ENCODE data around the gene COPS6. TPM values are rescaled to one million over a fixed set of nuclear protein-coding genes. Genes with fewer than 3 reads are reported as not detected.

The COPS6 gene
- polyA plus RNA-seq, 1 donor (not counting 4 experiments of a cell fraction or from before 2014, with no cell fraction given), result 171 TPM

DNA sequence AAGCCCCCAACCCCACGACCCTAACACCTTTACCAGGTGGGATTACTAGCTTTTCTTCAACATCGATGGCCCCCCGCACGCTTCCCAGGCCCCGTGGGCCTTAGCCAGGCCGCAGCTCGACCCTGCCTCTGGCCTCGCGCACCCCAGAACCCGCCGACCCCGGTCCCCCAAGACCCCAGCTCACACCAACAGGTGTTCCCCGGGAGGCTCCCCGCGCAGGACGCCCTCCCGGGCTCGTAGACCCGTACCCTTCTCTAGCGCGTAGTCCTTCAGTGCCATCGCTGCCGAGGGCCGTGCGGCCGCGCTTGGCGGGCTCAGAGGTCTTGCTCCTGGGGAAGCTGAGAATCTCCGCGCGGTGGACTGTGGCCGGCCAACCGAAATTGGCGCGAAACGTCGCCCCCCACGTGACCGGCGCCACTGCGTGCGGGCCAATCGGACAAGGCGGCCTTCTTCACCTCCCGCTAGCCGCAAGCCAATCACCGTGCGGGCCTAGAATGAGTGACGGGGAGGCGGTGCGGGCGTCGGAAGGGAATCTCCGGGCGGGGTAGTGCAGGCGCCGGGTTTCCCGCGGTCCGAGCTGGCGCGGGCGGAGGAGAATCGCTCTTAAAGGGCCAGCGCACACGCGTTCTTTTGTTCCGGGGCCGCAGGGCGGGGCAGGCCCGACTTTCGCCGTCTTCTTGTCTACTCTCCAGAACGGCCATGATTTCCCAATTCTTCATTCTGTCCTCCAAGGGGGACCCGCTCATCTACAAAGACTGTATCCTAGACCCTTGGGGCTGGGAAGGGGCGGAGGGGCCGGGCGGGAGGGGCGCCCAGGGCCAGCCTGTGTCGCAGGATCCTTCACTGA lies 12.5 kb downstream of the COPS6 start, which contains the start of the genes AP4M1 and MCM7:
AP4M1 (plus strand) TSS at position 628 of the 847 bp plus-strand sequence; CDS start at position 700, 72 bp downstream.
MCM7 (minus strand) TSS at position 382 of the 847 bp plus-strand sequence; CDS start at position 279, 103 bp downstream.
- H2AFZ ChIP-seq (ENCODE audit: control insufficient read depth, low read length), result peak within 1 kb of the TSS; percentile 72
- peak within 1 kb of the TSS; percentile 87 for H3K27ac ChIP-seq (ENCODE audit: control insufficient read depth, insufficient read depth, low read length)
- peak within 1 kb of the TSS; percentile 90 for H3K9ac ChIP-seq (ENCODE audit: control insufficient read depth, extremely low read depth, insufficient read depth, low read length)
- peak within 1 kb of the TSS; percentile 70 to 78 (median 75) for H3K4me3 ChIP-seq (ENCODE audit: control insufficient read depth in 2 of 3, extremely low read depth in 1 of 3, insufficient read depth in 2 of 3, low read depth in 1 of 3, low read length in 3 of 3)
- no peaks in the 10 kb centered on the region for H3K27me3 ChIP-seq (ENCODE audit: control insufficient read depth, extremely low read depth, insufficient read depth, low read length)
- TF ChIP-seq, protein P1, sequence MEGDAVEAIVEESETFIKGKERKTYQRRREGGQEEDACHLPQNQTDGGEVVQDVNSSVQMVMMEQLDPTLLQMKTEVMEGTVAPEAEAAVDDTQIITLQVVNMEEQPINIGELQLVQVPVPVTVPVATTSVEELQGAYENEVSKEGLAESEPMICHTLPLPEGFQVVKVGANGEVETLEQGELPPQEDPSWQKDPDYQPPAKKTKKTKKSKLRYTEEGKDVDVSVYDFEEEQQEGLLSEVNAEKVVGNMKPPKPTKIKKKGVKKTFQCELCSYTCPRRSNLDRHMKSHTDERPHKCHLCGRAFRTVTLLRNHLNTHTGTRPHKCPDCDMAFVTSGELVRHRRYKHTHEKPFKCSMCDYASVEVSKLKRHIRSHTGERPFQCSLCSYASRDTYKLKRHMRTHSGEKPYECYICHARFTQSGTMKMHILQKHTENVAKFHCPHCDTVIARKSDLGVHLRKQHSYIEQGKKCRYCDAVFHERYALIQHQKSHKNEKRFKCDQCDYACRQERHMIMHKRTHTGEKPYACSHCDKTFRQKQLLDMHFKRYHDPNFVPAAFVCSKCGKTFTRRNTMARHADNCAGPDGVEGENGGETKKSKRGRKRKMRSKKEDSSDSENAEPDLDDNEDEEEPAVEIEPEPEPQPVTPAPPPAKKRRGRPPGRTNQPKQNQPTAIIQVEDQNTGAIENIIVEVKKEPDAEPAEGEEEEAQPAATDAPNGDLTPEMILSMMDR (optimal IDR thresholded peaks at IDR 0.05 in 1 of 3, IDR thresholded peaks at IDR 0.05 in 1 of 3, conservative IDR thresholded peaks at IDR 0.05 in 1 of 3; ENCODE audit: extremely low read depth in 1 of 3, insufficient read depth in 2 of 3, low read length in 3 of 3), result no peak
- no peak for TF ChIP-seq EZH2 (IDR thresholded peaks at IDR 0.05; ENCODE audit: low read length)
- peaks cover 6% of the 10 kb centered on the region for H4K20me1 ChIP-seq (ENCODE audit: control insufficient read depth, extremely low read depth, insufficient read depth, low read length)
- peaks cover 10% of the 10 kb centered on the region for H3K4me1 ChIP-seq (ENCODE audit: control insufficient read depth, extremely low read depth, insufficient read depth, low read length)
- dilution Hi-C loops (cut with MboI; ENCODE audit: extremely low pct_ligation_motif_present, low sequenced_read_pairs), result no loop called here
- H3K36me3 ChIP-seq (ENCODE audit: control insufficient read depth in 2 of 2, extremely low read depth in 1 of 2, insufficient read depth in 2 of 2, low read length in 2 of 2), result peaks cover 29 to 49% of the 10 kb centered on the region in 2 experiments
- FAIRE-seq, result no peak
- DNase-seq (ENCODE audit: low read depth, low spot score), result peak; percentile 88
- peaks cover 36% of the 10 kb centered on the region for H3K79me2 ChIP-seq (ENCODE audit: control insufficient read depth, insufficient read depth, low read length)
- peak within 1 kb of the TSS; percentile 76 for H3K4me2 ChIP-seq (ENCODE audit: control insufficient read depth, extremely low read depth, insufficient read depth, low read depth, low read length)
- no peaks in the 10 kb centered on the region for H3K9me1 ChIP-seq (ENCODE audit: control insufficient read depth, extremely low read depth, insufficient read depth, low read length)
- H3K9me3 ChIP-seq (ENCODE audit: control insufficient read depth, low read depth, low read length), result no peaks in the 10 kb centered on the region

DNA sequence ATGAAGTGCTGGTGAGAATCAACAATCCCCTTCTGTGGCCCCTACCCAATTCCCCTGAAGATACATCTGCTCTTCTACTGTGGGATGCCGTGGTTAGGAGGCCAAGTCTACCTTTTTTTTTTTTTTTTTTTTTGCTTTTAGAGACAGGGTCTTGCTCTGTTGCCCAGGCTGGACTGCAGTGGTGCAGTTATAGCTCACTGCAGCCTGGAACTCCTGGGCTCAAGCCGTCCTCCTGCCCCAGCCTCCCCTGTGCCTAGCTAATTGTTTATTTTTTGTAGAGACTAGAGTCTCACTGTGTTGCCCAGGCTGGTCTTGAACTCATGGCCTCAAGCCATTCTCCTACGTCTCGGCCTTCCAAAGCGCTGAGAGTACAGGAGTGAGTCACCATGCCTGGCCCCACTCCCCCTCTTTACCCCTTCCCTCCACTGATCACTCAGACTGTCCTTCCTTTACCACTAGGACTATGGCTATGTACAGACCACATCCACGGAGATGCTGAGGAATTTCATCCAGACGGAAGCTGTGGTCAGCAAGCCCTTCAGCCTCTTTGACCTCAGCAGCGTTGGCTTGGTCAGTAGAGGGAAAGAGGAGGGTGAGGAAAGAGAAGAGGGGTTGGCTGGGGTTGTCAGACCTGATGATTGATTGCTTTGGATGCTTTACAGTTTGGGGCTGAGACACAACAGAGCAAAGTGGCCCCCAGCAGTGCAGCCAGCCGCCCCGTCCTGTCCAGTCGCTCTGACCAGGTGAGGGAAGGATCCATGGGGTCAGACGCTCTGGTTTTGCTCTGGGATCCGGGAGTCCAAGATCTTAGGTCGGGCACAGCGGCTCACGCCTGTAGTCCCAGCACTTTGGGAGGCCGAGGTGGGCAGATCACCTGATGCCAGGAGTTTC lies 14.4 kb downstream of the COPS6 start:
- FAIRE-seq (no peak), DNase-seq (ENCODE audit: low read depth, low spot score) (no peak)
- H4K20me1 ChIP-seq (ENCODE audit: control insufficient read depth, extremely low read depth, insufficient read depth, low read length), result no peaks in the 10 kb centered on the region
- TF ChIP-seq EZH2 (IDR thresholded peaks at IDR 0.05; ENCODE audit: low read length), result no peak
- TF ChIP-seq, protein P1 (optimal IDR thresholded peaks at IDR 0.05 in 1 of 3, IDR thresholded peaks at IDR 0.05 in 1 of 3, conservative IDR thresholded peaks at IDR 0.05 in 1 of 3; ENCODE audit: extremely low read depth in 1 of 3, insufficient read depth in 2 of 3, low read length in 3 of 3), result no peak
- no peak overlapping the region for H3K9ac ChIP-seq (ENCODE audit: control insufficient read depth, extremely low read depth, insufficient read depth, low read length)
- H3K4me2 ChIP-seq (ENCODE audit: control insufficient read depth, extremely low read depth, insufficient read depth, low read depth, low read length), result no peak overlapping the region
- dilution Hi-C loops (cut with MboI; ENCODE audit: extremely low pct_ligation_motif_present, low sequenced_read_pairs), result no loop called here
- no peaks in the 10 kb centered on the region for H3K9me3 ChIP-seq (ENCODE audit: control insufficient read depth, low read depth, low read length)
- peaks cover 10% of the 10 kb centered on the region for H3K4me1 ChIP-seq (ENCODE audit: control insufficient read depth, extremely low read depth, insufficient read depth, low read length)
- H3K9me1 ChIP-seq (ENCODE audit: control insufficient read depth, extremely low read depth, insufficient read depth, low read length), result no peaks in the 10 kb centered on the region
- no peak overlapping the region for H2AFZ ChIP-seq (ENCODE audit: control insufficient read depth, low read length)
- H3K4me3 ChIP-seq (ENCODE audit: control insufficient read depth in 2 of 3, extremely low read depth in 1 of 3, insufficient read depth in 2 of 3, low read depth in 1 of 3, low read length in 3 of 3), result no peak overlapping the region
- H3K27ac ChIP-seq (ENCODE audit: control insufficient read depth, insufficient read depth, low read length), result no peak overlapping the region
- H3K27me3 ChIP-seq (ENCODE audit: control insufficient read depth, extremely low read depth, insufficient read depth, low read length), result no peaks in the 10 kb centered on the region
- H3K79me2 ChIP-seq (ENCODE audit: control insufficient read depth, insufficient read depth, low read length), result peaks cover 29% of the 10 kb centered on the region
- H3K36me3 ChIP-seq (ENCODE audit: control insufficient read depth in 2 of 2, extremely low read depth in 1 of 2, insufficient read depth in 2 of 2, low read length in 2 of 2), result peaks cover 20 to 47% of the 10 kb centered on the region in 2 experiments

Data from keratinocyte (primary cell).